H7 (cell line): ENCODE results near the gene PHACTR2. TPM values are rescaled to one million over a fixed set of nuclear protein-coding genes. Genes with fewer than 3 reads are reported as not detected.

Experiments used
- DNase-seq: peaks from one replicate; pipeline ENCODE4 v3.0.0; 2012
- H3K27me3 ChIP-seq: 2 replicates; pipeline ENCODE4 v1.6.0; 2011; ENCODE audit warnings: mild to moderate bottlenecking, low read length; ENCODE audit not compliant: control insufficient read depth, insufficient read depth
- H3K36me3 ChIP-seq: replicated peaks from 2 replicates; pipeline ENCODE4 v1.5.1; 2011; ENCODE audit warnings: low read length; ENCODE audit not compliant: control insufficient read depth, insufficient read depth
- H3K4me3 ChIP-seq: 2 replicates; pipeline ENCODE4 v1.5.1; 2011; ENCODE audit warnings: low read depth, mild to moderate bottlenecking, control low read depth, low read length, moderate library complexity; ENCODE audit not compliant: insufficient read depth
- total RNA-seq: library from RNA; depleted of rRNA; stranded (reverse); fragments of >200 nt; shearing (Covaris generic); gene quantifications from 2 replicates; pipeline ENCODE4 v1.2.3, GENCODE V29; 2014

The PHACTR2 gene
- total RNA-seq, 1 experiment from 2014 or later = 35.1 TPM

- DNase-seq = peak; percentile 38
- no peak overlapping the region for H3K4me3 ChIP-seq
- H3K36me3 ChIP-seq = no peaks in the 10 kb centered on the region
- no peaks in the 10 kb centered on the region for H3K27me3 ChIP-seq
Measured at GRCh38 chr6:143698759-143699429, 21.1 kb downstream of the PHACTR2 start.

DNA sequence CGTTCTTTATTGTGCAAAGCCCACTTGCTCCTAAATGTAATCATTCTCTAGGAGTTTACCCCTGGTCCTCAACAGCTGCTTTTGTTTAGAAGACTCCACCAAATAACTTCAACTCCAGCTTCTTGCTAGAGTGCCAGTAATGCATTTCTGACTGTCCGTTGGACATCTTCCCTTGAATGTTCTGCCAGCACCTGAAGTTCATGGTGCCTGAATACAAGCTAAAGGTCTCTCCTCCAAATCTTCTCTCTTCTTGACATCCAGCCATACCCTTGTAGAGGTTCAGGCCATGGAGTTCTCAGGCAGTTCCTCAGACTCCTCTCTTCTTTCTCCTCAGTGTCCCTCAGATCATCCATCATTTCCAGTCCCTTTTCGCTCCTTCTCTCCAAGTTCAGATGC is 21.7 kb downstream of the PHACTR2 start:
- DNase-seq = no peak
- no peaks in the 10 kb centered on the region for H3K27me3 ChIP-seq
- H3K4me3 ChIP-seq = no peak overlapping the region
- no peaks in the 10 kb centered on the region for H3K36me3 ChIP-seq

DNA sequence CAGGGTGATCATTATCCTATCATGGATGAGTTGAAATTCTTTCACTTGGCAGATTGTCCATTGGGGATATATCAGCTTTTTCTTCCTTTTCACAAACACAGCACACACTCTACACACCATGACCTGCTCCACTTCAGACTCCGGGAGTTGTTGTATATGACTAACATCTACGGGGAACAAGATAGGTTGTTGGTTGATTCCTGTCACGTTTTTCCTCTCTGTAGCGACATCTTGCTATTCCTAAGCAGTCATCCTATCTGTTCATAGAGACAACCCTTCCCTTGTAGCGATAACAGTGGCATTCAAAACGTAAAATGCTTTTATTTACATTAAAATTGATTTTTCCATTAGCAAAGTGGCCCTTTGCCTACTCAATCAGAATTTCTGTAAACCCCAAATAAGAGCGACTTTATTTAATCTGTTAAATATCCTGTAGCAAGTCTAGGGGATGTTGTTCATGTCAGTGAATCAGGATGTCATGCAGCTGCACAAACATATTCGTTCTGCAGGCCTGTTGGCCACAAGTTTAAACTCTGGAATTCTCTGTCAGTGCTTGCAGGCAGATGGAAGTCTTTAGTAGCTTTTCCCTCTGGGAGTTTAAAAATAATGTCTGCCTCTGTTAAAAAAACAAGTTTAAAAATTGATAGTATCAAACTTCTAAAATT is 23.1 kb downstream of the PHACTR2 start:
- Histone ChIP-seq H3K4me3 (no peak overlapping the region), H3K27me3 (no peaks in the 10 kb centered on the region), H3K36me3 (no peaks in the 10 kb centered on the region)
- DNase-seq = no peak

- no peak for DNase-seq
- Histone ChIP-seq H3K4me3 (no peak overlapping the region), H3K27me3 (no peaks in the 10 kb centered on the region), H3K36me3 (no peaks in the 10 kb centered on the region)
Measured at GRCh38 chr6:143701349-143702234, 23.8 kb downstream of the PHACTR2 start.

DNA sequence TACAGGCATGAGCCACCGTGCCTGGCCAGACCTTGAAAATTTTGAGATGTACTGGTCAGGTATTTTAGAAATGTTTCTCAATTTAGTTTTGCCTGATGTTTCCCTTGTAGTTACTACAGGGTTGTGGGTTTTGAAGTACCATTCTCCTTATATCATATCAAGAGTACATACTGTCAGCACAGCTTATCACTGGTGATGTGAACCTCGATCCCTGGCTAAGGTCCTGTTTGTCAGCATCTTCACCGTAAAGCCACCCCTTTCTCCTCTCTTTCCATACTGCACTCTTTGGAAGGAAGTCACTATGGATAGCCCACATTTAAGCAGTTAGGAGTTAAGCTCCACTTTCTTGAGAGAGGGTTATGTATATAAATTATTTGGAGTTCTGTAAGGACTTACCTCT is 27.8 kb downstream of the PHACTR2 start:
- no peak for DNase-seq
- no peaks in the 10 kb centered on the region for H3K27me3 ChIP-seq
- no peaks in the 10 kb centered on the region for H3K36me3 ChIP-seq
- H3K4me3 ChIP-seq = no peak overlapping the region

- DNase-seq = no peak
- H3K27me3 ChIP-seq = no peaks in the 10 kb centered on the region
- no peak overlapping the region for H3K4me3 ChIP-seq
- H3K36me3 ChIP-seq = no peaks in the 10 kb centered on the region
Measured at GRCh38 chr6:143707697-143708096, 29.9 kb downstream of the PHACTR2 start.

DNA sequence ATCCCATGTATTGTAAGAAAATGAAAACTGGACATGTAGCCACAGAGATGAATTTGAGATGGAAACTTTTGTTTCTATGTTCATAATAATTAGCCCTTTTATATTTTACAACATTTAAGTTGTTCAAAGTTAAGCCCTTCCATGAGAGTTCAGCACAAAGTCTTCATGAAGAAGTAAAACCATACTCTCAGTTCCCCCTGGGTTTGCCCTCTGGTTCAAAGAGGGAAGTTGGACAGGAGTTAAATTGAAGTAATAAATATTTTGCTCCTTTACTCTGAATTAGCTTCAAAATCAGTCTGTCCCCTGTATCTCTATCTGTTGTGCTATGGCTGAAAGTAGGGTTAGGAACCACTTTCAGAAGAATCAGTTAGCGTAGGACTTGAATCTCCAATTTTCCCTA is 31.1 kb downstream of the PHACTR2 start:
- Histone ChIP-seq H3K27me3 (no peaks in the 10 kb centered on the region), H3K4me3 (no peak overlapping the region), H3K36me3 (no peaks in the 10 kb centered on the region; the same call in 1 of the 2 replicates)
- DNase-seq = no peak

DNA sequence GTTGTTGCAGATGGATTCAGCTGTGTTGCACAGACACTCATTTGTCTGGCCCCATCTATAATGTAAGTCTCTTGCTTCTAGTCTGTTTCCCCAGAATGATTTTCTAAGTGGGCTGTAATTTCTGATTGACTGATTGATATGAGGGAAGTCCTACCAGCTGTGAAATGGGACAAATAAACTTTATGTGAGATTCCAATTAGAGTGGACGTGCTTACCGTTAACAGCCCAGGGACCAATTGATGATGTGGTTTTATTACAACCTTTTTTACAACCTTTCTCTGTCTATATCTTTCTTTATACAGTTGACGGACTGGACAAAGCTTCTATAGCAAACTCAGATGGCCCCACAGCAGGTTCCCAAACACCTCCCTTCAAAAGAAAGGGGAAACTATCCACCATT is 33.9 kb downstream of the PHACTR2 start:
- Histone ChIP-seq H3K27me3 (no peaks in the 10 kb centered on the region), H3K4me3 (no peak overlapping the region), H3K36me3 (no peaks in the 10 kb centered on the region; the same call in 1 of the 2 replicates)
- no peak for DNase-seq

DNA sequence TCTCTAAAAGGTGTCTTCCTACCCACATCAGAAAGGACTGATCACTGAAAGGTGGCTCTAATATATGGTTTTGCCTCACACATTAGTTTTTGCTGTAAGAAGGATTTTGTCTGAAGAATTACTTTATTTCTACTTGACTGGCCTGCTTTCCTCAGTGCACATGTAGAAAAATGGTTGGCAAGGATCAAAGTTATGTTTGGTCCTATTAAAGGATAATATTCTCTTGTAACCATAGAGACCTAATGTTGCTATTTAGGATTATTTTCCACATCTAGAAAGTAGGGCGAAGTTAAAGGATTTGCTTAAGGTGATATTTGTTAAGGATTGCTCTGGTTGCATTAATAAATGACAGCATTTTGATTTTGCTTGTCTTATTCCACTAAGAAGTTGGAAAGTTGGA is 40.7 kb downstream of the PHACTR2 start:
- no peak overlapping the region for H3K4me3 ChIP-seq
- no peaks in the 10 kb centered on the region for H3K27me3 ChIP-seq
- H3K36me3 ChIP-seq = no peaks in the 10 kb centered on the region; the same call in none of the 2 replicates
- DNase-seq = no peak

DNA sequence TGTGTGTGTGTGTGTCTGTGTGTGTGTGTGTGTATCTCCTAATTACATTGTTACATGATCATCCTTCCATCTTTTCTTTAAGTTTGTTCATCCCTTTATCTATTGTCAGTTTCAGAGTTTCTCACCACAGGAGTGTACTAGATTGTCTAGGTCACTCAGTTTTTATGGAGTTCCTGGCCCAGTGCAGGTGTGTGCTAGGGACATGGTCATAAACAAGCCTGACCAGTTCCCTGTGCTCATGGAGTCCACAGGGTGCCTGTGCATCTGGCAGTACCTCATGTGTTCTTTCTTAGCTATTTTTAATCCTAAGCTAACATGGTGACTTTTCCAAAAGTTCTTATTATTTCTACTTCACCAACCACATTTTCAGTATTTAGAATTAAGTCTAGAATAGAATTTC is 43.9 kb downstream of the PHACTR2 start:
- no peak for DNase-seq
- H3K36me3 ChIP-seq = no peaks in the 10 kb centered on the region; the same call in none of the 2 replicates
- no peak overlapping the region for H3K4me3 ChIP-seq
- H3K27me3 ChIP-seq = no peaks in the 10 kb centered on the region

- H3K36me3 ChIP-seq = no peaks in the 10 kb centered on the region; the same call in none of the 2 replicates
- H3K27me3 ChIP-seq = no peaks in the 10 kb centered on the region
- DNase-seq = no peak
- H3K4me3 ChIP-seq = no peak overlapping the region
Measured at GRCh38 chr6:143724876-143725275, 47.1 kb downstream of the PHACTR2 start.

- H3K4me3 ChIP-seq = no peak overlapping the region
- H3K27me3 ChIP-seq = no peaks in the 10 kb centered on the region
- H3K36me3 ChIP-seq = no peaks in the 10 kb centered on the region; the same call in none of the 2 replicates
- DNase-seq = no peak
Measured at GRCh38 chr6:143726015-143726647, 48.4 kb downstream of the PHACTR2 start.

DNA sequence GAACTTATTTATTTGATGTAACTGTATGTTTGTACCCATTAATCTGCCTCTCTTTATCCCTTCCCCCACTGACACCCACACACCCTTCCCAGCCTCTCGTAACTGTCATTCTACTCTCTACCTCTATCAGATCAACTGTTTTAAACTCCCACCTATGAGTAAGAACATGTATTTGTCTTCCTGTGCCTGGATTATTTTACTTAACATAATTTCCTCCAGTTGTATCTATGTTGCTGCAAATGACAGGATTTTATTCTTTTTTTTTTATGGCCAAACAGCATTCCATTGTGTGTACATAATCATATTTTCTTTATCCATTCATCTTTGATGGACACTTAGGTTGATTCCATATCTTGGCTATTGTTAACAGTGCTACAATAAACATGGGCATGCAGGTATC is 49.3 kb downstream of the PHACTR2 start:
- Histone ChIP-seq H3K36me3 (no peaks in the 10 kb centered on the region; the same call in none of the 2 replicates), H3K4me3 (no peak overlapping the region), H3K27me3 (no peaks in the 10 kb centered on the region)
- DNase-seq = no peak

DNA sequence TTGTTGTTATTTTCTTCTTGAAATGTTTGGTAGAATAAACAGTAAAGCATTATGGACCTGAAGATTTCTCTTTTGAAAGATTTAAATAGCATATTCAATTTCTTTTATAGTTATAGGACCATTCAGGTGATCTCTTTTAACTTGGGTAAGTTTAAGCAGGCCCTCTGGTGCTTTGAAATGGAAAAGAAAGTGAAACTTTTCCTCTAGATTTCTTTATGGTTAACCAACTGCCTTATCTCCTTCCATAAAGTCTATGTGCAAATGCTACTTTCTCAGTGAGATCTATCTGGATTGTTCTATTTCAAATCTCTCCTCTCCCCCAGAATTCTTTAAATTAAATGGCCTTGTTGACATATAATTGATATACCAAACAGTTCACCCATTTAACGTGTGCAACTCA is 54.0 kb downstream of the PHACTR2 start:
- Histone ChIP-seq H3K36me3 (no peaks in the 10 kb centered on the region), H3K4me3 (no peak overlapping the region), H3K27me3 (no peaks in the 10 kb centered on the region)
- no peak for DNase-seq
